Neural cell (in vitro differentiated cells): ENCODE measurements around the gene ASS1.

Source experiments
- EP300 ChIP-seq: fragments of 450-650 bp; conservative IDR thresholded peaks from 2 replicates; pipeline ENCODE4 v1.6.1; 2014; ENCODE audit warnings: antibody characterized with exemption, mild to moderate bottlenecking, moderate library complexity; ENCODE audit not compliant: poor library complexity, severe bottlenecking
- EZH2 ChIP-seq: fragments of 200-600, 300-800 bp; shearing (Covaris generic), sonication (generic); IDR thresholded peaks from 2 replicates; pipeline ENCODE4 v1.6.1; 2014; ENCODE audit warnings: antibody characterized with exemption, low read length, borderline replicate concordance, mild to moderate bottlenecking; ENCODE audit not compliant: insufficient read depth, poor library complexity, severe bottlenecking
- TAF1 ChIP-seq: IDR thresholded peaks from 2 replicates; pipeline ENCODE4 v1.6.1; 2012; ENCODE audit warnings: low read depth
- TF ChIP-seq, protein P1 (sequence below): fragments of 450-650 bp; IDR thresholded peaks from 2 replicates; pipeline ENCODE4 v1.5.1; 2014; ENCODE audit warnings: antibody characterized with exemption, mild to moderate bottlenecking, moderate library complexity; ENCODE audit not compliant: poor library complexity, severe bottlenecking

DNA sequence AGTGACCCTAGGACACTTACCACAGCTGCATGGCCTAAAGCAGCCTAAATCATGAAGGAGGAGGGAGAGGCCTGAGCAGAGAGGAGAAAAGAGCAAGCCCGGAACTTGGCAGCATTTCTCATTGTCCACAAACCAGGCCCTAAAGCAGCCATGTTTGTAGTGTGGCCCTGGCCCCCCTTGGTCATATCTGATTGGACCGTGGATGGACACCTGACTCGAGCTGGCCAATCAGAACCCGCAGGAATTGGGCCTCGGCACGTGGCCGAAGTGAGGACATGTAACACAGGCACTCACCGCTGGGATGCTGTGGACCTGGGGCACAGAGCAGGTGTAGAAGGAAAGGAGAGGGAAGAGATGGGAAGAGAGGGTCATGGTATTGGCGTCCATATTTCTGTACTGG lies 56.9 kb downstream of the ASS1 start:
- TF ChIP-seq, protein P1, sequence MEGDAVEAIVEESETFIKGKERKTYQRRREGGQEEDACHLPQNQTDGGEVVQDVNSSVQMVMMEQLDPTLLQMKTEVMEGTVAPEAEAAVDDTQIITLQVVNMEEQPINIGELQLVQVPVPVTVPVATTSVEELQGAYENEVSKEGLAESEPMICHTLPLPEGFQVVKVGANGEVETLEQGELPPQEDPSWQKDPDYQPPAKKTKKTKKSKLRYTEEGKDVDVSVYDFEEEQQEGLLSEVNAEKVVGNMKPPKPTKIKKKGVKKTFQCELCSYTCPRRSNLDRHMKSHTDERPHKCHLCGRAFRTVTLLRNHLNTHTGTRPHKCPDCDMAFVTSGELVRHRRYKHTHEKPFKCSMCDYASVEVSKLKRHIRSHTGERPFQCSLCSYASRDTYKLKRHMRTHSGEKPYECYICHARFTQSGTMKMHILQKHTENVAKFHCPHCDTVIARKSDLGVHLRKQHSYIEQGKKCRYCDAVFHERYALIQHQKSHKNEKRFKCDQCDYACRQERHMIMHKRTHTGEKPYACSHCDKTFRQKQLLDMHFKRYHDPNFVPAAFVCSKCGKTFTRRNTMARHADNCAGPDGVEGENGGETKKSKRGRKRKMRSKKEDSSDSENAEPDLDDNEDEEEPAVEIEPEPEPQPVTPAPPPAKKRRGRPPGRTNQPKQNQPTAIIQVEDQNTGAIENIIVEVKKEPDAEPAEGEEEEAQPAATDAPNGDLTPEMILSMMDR: no peak
- TF ChIP-seq EP300 (no peak), EZH2 (no peak), TAF1 (no peak)
